ENCODE data around the gene ENPP6. TPM values are rescaled to one million over a fixed set of nuclear protein-coding genes. Genes with fewer than 3 reads are reported as not detected.

The ENPP6 gene
- total RNA-seq, 1 experiment from 2014 or later = not detected

- Histone ChIP-seq H3K4me1 (ENCODE audit: insufficient read depth, low read length, poor library complexity, severe bottlenecking) (no peaks in the 10 kb centered on the region), H3K36me3 (ENCODE audit: insufficient read depth, low read length, poor library complexity, severe bottlenecking) (no peaks in the 10 kb centered on the region), H3K9me3 (ENCODE audit: low read depth, low read length, poor library complexity, severe bottlenecking) (no peaks in the 10 kb centered on the region), H3K27ac (ENCODE audit: low read depth, low read length, poor library complexity, severe bottlenecking) (no peak overlapping the region), H3K27me3 (replicated peaks; ENCODE audit: insufficient read depth, low read depth, low read length, poor library complexity) (no peaks in the 10 kb centered on the region), H3K4me3 (ENCODE audit: low read depth, low read length, poor library complexity, severe bottlenecking) (no peak overlapping the region)
- DNase-seq (ENCODE audit: low spot score) = no peak
- ChIA-PET CTCF (no interaction called here), POLR2A (ENCODE audit: low non-redundant PET) (no interaction called here)
- intact Hi-C loops (cut with micrococcal nuclease; ENCODE audit: unreplicated experiment) = no loop called here
- BruUV-seq (replicated peaks) = no TSS peak
- TF ChIP-seq CTCF (conservative IDR thresholded peaks at IDR 0.05; ENCODE audit: low read depth, low read length) (no peak), EZH2 (IDR thresholded peaks at IDR 0.05; ENCODE audit: borderline replicate concordance, low read depth, low read length, poor library complexity, severe bottlenecking) (no peak)
These were observed 60.4 kb downstream of the ENPP6 start for GRCh38 chr4:184157322-184157721.

GRCh38 chr4:184156163-184156920 lies 61.3 kb downstream of the ENPP6 start:
- intact Hi-C loops (cut with micrococcal nuclease; ENCODE audit: unreplicated experiment) = no loop called here
- H3K27me3 ChIP-seq (replicated peaks; ENCODE audit: insufficient read depth, low read depth, low read length, poor library complexity) = no peaks in the 10 kb centered on the region
- H3K4me1 ChIP-seq (ENCODE audit: insufficient read depth, low read length, poor library complexity, severe bottlenecking) = no peaks in the 10 kb centered on the region
- no peak for DNase-seq (ENCODE audit: low spot score)
- no peaks in the 10 kb centered on the region for H3K36me3 ChIP-seq (ENCODE audit: insufficient read depth, low read length, poor library complexity, severe bottlenecking)
- BruUV-seq (replicated peaks) = no TSS peak
- no peaks in the 10 kb centered on the region for H3K9me3 ChIP-seq (ENCODE audit: low read depth, low read length, poor library complexity, severe bottlenecking)
- H3K4me3 ChIP-seq (ENCODE audit: low read depth, low read length, poor library complexity, severe bottlenecking) = no peak overlapping the region
- TF ChIP-seq EZH2 (IDR thresholded peaks at IDR 0.05; ENCODE audit: borderline replicate concordance, low read depth, low read length, poor library complexity, severe bottlenecking) (no peak), CTCF (conservative IDR thresholded peaks at IDR 0.05; ENCODE audit: low read depth, low read length) (no peak)
- POLR2A ChIA-PET (ENCODE audit: low non-redundant PET) = interaction anchor here (0.6 kb wide), 1 partner anchor 435 kb away, joined by 17 read pairs; no protein-coding TSS in a partner anchor
- CTCF ChIA-PET = no interaction called here
- no peak overlapping the region for H3K27ac ChIP-seq (ENCODE audit: low read depth, low read length, poor library complexity, severe bottlenecking)

GRCh38 chr4:184154199-184154598 lies 63.5 kb downstream of the ENPP6 start:
- BruUV-seq (replicated peaks) = no TSS peak
- no peak overlapping the region for H3K4me3 ChIP-seq (ENCODE audit: low read depth, low read length, poor library complexity, severe bottlenecking)
- no peak overlapping the region for H3K27ac ChIP-seq (ENCODE audit: low read depth, low read length, poor library complexity, severe bottlenecking)
- DNase-seq (ENCODE audit: low spot score) = no peak
- H3K4me1 ChIP-seq (ENCODE audit: insufficient read depth, low read length, poor library complexity, severe bottlenecking) = peaks cover 3% of the 10 kb centered on the region
- TF ChIP-seq EZH2 (IDR thresholded peaks at IDR 0.05; ENCODE audit: borderline replicate concordance, low read depth, low read length, poor library complexity, severe bottlenecking) = no peak
- TF ChIP-seq CTCF (conservative IDR thresholded peaks at IDR 0.05; ENCODE audit: low read depth, low read length) = no peak
- H3K36me3 ChIP-seq (ENCODE audit: insufficient read depth, low read length, poor library complexity, severe bottlenecking) = no peaks in the 10 kb centered on the region
- POLR2A ChIA-PET (ENCODE audit: low non-redundant PET) = interaction anchor here (0.5 kb wide), 1 partner anchor 34 kb away, joined by 4 read pairs; no protein-coding TSS in a partner anchor
- H3K27me3 ChIP-seq (replicated peaks; ENCODE audit: insufficient read depth, low read depth, low read length, poor library complexity) = no peaks in the 10 kb centered on the region
- intact Hi-C loops (cut with micrococcal nuclease; ENCODE audit: unreplicated experiment) = no loop called here
- CTCF ChIA-PET = no interaction called here
- H3K9me3 ChIP-seq (ENCODE audit: low read depth, low read length, poor library complexity, severe bottlenecking) = no peaks in the 10 kb centered on the region
